Measurements from ENCODE around the gene FGF8.

DNA sequence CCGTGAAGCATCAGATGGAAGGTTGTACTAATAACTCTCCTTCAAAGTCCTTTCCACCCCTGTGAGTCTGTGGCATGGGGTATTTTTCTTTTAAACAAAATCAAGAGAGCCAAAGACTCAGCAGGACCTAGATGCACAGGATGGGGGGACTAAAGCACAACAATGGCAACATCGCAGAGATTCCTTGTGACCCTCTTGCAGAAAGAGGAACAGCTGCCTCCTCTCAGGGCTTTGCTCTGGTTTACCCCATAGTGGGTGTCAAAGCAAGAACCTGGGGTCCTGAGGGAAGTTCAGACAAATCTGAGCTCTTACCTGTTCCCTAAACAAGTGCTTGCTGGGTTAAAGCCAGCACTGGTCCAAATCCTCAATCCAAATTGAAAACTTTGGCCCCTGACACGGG lies 39.2 kb downstream of the FGF8 start:
- no peak for TF ChIP-seq CTCF (IDR thresholded peaks at IDR 0.05; ENCODE audit: low read depth, low read length)
- no peak for TF ChIP-seq MYC (IDR thresholded peaks at IDR 0.05; ENCODE audit: low read depth, low read length)

Measured in NB4 (cell line).